ENCODE measurements around the gene GPR15LG. TPM values are rescaled to one million over a fixed set of nuclear protein-coding genes. Genes with fewer than 3 reads are reported as not detected.

GPR15LG gene
- total RNA-seq, 1 experiment from 2014 or later, result not detected

DNA sequence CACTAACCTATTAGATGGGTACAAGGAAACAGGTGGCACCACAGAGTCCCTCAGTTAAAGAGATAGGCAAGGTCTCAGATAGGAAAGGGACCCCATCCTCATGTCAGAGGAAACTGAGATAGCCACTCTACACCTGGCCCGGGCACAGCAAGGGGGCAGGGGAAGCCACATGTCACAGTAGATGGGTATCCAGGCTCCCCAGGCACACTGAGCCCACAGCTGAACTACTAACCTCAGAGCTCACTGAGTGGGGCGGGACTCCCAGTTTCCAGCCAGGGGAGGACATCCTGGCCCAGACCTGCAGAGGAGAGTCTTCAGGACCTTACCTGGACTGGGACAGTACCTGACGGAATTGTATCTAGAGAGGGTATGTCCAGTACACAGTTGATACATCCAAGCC is 17.0 kb downstream of the GPR15LG start:
- POLR2A ChIA-PET, result no interaction called here
- no peak overlapping the region for H3K27ac Mint-ChIP-seq (ENCODE audit: unreplicated experiment)
- Histone ChIP-seq H3K27me3 (replicated peaks; ENCODE audit: control insufficient read depth, insufficient read depth, low read length) (peaks cover 7% of the 10 kb centered on the region), H3K9me3 (no peaks in the 10 kb centered on the region), H3K4me1 (no peaks in the 10 kb centered on the region), H3K36me3 (ENCODE audit: control insufficient read depth, insufficient read depth, low read length) (no peaks in the 10 kb centered on the region), H3K4me3 (ENCODE audit: low read depth, low read length) (no peak overlapping the region)
- no peaks in the 10 kb centered on the region for H3K4me1 Mint-ChIP-seq (ENCODE audit: low read depth, unreplicated experiment)
- DNase-seq, result no peak
- no TSS peak for BruUV-seq (replicated peaks)
- intact Hi-C loops (cut with micrococcal nuclease; ENCODE audit: unreplicated experiment), result no loop called here
- peaks cover 17% of the 10 kb centered on the region for H3K27me3 Mint-ChIP-seq (ENCODE audit: insufficient read depth, unreplicated experiment)
- CTCF ChIA-PET, result no interaction called here
- no peaks in the 10 kb centered on the region for H3K9me3 Mint-ChIP-seq (ENCODE audit: unreplicated experiment)
- no peak overlapping the region for H3K4me3 Mint-ChIP-seq (ENCODE audit: unreplicated experiment)
- TF ChIP-seq, protein P1, sequence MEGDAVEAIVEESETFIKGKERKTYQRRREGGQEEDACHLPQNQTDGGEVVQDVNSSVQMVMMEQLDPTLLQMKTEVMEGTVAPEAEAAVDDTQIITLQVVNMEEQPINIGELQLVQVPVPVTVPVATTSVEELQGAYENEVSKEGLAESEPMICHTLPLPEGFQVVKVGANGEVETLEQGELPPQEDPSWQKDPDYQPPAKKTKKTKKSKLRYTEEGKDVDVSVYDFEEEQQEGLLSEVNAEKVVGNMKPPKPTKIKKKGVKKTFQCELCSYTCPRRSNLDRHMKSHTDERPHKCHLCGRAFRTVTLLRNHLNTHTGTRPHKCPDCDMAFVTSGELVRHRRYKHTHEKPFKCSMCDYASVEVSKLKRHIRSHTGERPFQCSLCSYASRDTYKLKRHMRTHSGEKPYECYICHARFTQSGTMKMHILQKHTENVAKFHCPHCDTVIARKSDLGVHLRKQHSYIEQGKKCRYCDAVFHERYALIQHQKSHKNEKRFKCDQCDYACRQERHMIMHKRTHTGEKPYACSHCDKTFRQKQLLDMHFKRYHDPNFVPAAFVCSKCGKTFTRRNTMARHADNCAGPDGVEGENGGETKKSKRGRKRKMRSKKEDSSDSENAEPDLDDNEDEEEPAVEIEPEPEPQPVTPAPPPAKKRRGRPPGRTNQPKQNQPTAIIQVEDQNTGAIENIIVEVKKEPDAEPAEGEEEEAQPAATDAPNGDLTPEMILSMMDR (IDR thresholded peaks at IDR 0.05; ENCODE audit: insufficient read depth in 1 of 2, low read depth in 1 of 2, low read length in 1 of 2, severe bottlenecking in 1 of 2, unreplicated experiment in 1 of 2), result no peak
- no peaks in the 10 kb centered on the region for H3K36me3 Mint-ChIP-seq (ENCODE audit: insufficient read depth, unreplicated experiment)

DNA sequence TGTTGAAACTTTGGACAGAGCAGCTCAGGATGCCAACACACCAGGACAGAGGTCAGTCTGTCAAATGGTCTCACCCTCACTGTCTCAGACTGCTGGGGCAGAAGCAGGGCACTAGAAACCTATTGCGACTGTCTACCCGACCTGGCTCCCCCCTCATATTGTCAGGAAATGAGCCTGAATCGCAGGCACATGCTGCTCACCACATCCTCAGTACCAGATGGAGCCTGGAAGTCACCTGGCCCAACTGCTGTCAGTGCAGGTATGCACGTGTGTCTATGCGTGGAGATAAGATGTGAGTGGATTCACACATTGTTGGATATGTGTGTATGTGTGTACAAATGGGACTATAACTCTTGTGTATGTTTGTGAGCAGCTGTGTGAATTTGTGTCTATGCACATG is 17.5 kb downstream of the GPR15LG start:
- intact Hi-C loops (cut with micrococcal nuclease; ENCODE audit: unreplicated experiment), result no loop called here
- Histone ChIP-seq H3K36me3 (ENCODE audit: control insufficient read depth, insufficient read depth, low read length) (no peaks in the 10 kb centered on the region), H3K4me3 (ENCODE audit: low read depth, low read length) (no peak overlapping the region), H3K9me3 (no peaks in the 10 kb centered on the region), H3K27me3 (replicated peaks; ENCODE audit: control insufficient read depth, insufficient read depth, low read length) (peaks cover 9% of the 10 kb centered on the region), H3K4me1 (no peaks in the 10 kb centered on the region)
- ChIA-PET POLR2A (no interaction called here), CTCF (no interaction called here)
- no TSS peak for BruUV-seq (replicated peaks)
- Mint-ChIP-seq H3K27ac (ENCODE audit: unreplicated experiment) (no peak overlapping the region), H3K36me3 (ENCODE audit: insufficient read depth, unreplicated experiment) (no peaks in the 10 kb centered on the region), H3K4me3 (ENCODE audit: unreplicated experiment) (no peak overlapping the region), H3K4me1 (ENCODE audit: low read depth, unreplicated experiment) (no peaks in the 10 kb centered on the region), H3K27me3 (ENCODE audit: insufficient read depth, unreplicated experiment) (peaks cover 20% of the 10 kb centered on the region), H3K9me3 (ENCODE audit: unreplicated experiment) (no peaks in the 10 kb centered on the region)
- TF ChIP-seq, protein P1 (IDR thresholded peaks at IDR 0.05; ENCODE audit: insufficient read depth in 1 of 2, low read depth in 1 of 2, low read length in 1 of 2, severe bottlenecking in 1 of 2, unreplicated experiment in 1 of 2), result no peak
- DNase-seq, result no peak

DNA sequence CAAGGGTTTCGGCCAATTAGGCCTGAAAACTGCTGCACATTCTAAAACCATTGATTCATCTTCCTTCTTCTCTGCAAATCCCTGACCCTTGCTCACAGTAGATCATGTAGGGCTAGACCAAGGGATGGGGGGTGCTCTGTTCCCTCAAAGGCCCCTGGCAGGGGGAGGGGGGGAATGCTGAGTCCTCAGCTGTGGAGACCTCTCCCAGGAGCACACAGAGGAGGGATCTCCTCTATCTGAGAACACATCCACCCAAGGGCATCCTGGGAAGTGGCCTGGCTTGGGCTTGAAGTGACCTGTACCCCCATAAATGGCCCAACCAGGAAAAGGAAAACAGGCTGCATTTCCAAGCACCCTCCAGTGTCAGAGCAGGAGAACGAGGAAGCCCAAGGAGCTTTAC is 19.7 kb downstream of the GPR15LG start:
- H3K4me1 ChIP-seq, result no peaks in the 10 kb centered on the region
- peaks cover 10% of the 10 kb centered on the region for H3K27me3 ChIP-seq (replicated peaks; ENCODE audit: control insufficient read depth, insufficient read depth, low read length)
- Mint-ChIP-seq H3K36me3 (ENCODE audit: insufficient read depth, unreplicated experiment) (no peaks in the 10 kb centered on the region), H3K4me1 (ENCODE audit: low read depth, unreplicated experiment) (no peaks in the 10 kb centered on the region), H3K4me3 (ENCODE audit: unreplicated experiment) (no peak overlapping the region), H3K9me3 (ENCODE audit: unreplicated experiment) (no peaks in the 10 kb centered on the region), H3K27ac (ENCODE audit: unreplicated experiment) (no peak overlapping the region), H3K27me3 (ENCODE audit: insufficient read depth, unreplicated experiment) (peaks cover 35% of the 10 kb centered on the region)
- H3K9me3 ChIP-seq, result no peaks in the 10 kb centered on the region
- intact Hi-C loops (cut with micrococcal nuclease; ENCODE audit: unreplicated experiment), result no loop called here
- ChIA-PET POLR2A (no interaction called here), CTCF (no interaction called here)
- H3K36me3 ChIP-seq (ENCODE audit: control insufficient read depth, insufficient read depth, low read length), result no peaks in the 10 kb centered on the region
- no peak overlapping the region for H3K4me3 ChIP-seq (ENCODE audit: low read depth, low read length)
- BruUV-seq (replicated peaks), result no TSS peak
- no peak for DNase-seq
- TF ChIP-seq, protein P1 (IDR thresholded peaks at IDR 0.05; ENCODE audit: insufficient read depth in 1 of 2, low read depth in 1 of 2, low read length in 1 of 2, severe bottlenecking in 1 of 2, unreplicated experiment in 1 of 2), result no peak
